Measurements from ENCODE around the gene ATXN1.
"Not testable (repeated sequence)": the region's sequence is repeated elsewhere in the genome, so short reads cannot be mapped to it uniquely, and the experiment has no call there.

Gene ATXN1

GRCh38 chr6:16277101-16277981, 483.9 kb downstream of the ATXN1 start:
- peak; percentile 9 to 10 for DNase-seq (ENCODE audit: low read depth in 2 of 2)

GRCh38 chr6:16274885-16275589, 486.2 kb downstream of the ATXN1 start:
- no peak for DNase-seq (ENCODE audit: low read depth in 2 of 2)

DNA sequence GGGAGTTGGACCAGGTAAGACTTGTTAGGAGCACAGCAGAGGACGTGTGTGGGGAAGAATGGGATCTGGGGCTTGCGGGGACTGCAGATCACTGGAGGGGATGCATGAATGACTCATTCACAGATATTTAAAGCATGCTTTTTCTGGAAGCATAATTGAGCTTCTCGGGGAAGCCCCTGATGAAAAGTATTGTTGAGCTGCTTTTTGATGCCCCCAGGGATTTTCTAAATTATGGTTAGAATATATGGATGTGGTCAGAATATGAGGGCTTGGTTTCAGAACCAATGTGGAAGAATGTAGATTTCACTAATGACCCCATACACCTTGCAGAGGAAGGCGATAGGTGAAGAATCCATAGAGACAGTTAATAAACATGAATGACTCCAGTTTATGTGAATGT, 486.8 kb downstream of the ATXN1 start:
- DNase-seq (ENCODE audit: low read depth in 2 of 2) = no peak

DNA sequence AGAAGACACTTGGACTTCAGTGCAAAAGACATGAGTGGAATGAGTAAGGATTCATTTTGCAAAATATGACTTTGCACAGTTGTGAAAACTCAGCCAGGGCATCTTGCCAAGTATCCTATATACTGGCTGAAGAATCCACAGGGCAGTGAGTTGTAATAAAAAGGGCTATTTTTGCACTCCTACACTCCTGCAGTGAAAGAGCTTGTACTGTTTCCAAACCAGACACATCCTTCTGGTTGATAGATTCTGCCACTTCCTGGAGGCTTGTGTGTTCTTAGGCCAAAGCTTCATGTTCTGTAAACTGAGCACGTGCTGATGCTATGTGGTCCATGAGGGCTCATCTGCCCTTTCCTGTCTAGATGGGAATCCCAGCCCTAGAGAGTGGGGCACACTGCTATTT, 488.0 kb downstream of the ATXN1 start:
- no peak for DNase-seq (ENCODE audit: low read depth in 2 of 2)

DNA sequence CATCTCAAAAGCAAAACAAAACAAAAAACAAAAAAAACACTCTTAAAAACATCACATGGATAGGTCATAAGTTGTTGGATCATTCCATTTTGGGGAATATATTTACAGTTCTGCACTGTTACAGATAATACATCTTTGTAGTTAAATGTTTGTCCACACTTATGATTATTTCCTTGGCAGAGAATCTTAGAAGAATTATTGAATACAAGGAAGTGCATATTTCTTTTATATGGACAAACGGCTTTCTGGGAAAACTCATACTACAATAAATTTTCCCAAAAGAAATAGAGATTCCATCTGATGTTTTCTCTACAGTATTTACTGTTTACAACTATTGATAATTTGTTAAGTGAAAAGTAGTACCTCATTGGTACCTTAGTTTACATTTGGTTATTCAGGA, 489.1 kb downstream of the ATXN1 start:
- DNase-seq (ENCODE audit: low read depth in 2 of 2) = no peak

GRCh38 chr6:16271428-16271827, 489.8 kb downstream of the ATXN1 start:
- no peak for DNase-seq (ENCODE audit: low read depth in 2 of 2)

DNA sequence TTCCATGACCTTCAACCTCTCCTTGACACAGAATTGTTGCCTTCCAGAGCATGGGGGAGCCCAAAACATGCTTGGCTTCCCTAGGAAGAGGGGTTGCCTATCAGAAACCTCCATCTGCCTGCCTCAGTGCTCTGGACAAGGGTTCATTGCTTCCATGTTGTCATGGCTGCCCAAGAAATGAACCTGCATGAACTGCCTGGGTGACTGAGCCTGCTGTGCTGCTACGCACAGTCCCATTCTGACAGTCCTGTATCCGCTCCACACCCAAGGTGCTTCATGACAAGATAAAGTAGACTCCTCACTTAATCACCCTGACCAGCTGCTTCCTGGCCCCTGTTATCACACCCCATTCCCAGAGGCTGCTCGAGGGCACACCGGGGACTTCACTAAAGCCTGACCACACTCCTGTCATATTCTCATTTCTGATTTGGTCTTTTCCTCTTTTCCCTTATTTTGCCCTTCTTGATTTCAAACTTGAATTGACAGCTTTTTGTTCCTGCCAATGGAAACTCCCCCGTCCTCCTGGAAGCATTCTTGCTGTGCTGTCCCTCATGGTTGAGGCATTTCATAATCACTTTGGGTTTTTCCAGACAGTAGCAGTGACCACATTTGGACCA, 491.0 kb downstream of the ATXN1 start:
- no peak for DNase-seq (ENCODE audit: low read depth in 2 of 2)

- not testable (repeated sequence) for DNase-seq (ENCODE audit: low read depth in 2 of 2)
These were observed 491.7 kb downstream of the ATXN1 start for GRCh38 chr6:16269442-16270070.

DNA sequence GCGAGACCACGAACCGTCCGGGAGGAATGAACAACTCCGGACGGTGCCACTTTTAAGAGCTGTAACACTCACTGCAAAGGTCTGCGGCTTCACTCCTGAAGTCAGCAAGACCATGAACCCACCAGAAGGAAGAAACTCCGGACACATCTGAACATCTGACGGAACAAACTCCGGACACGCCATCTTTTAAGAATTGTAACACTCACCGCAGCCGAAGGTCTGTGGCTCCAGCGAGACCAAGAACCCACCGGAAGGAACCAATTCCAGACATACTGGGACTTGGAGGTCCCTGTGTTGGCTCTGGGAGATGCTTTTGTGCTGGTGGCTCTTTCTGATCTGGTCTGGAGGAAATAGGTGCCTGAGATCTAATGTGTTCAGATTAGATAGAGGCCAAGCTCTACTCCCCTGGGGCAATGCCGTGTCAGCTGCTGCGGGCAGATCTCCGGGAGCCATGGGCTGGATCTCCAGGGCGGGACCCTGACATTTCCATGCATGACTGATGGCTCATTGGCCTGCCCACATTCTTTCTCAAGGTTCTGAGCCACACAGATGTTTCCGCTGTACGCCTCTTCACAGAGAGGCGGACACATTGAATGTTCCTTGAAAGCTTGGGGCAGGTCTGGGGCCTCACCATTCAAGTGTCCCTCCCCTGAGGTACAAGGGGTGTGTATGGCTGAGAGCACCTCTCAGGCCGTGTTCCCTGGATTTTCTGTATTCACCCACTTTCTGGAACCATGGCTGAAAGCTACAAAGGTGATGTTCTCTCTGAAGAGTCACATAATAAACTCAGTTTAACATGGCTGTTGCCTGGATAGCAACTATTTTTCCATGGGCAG, 493.6 kb downstream of the ATXN1 start:
- DNase-seq (ENCODE audit: low read depth in 2 of 2) = no peak

GRCh38 chr6:16265351-16266341, 495.6 kb downstream of the ATXN1 start:
- no peak for DNase-seq (ENCODE audit: low read depth in 2 of 2)

DNA sequence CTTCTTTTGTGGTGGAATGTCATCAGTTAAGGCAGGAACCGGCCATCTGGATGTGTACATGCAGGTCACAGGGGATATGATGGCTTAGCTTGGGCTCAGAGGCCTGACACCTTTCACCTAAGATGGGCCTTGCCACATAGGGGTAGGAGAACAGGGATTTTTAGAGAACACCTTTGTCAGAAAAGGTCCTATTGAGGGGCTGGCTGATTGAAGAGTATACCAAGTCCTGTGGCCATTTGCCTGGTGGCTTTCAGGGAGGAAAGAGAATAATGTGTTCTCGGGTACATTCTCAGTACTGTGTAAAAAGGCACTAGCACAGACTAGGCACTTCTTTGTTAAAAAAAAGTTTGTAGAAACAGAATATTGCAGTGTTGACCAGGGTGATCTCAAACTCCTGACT, 496.5 kb downstream of the ATXN1 start:
- DNase-seq (ENCODE audit: low read depth in 2 of 2) = no peak

DNA sequence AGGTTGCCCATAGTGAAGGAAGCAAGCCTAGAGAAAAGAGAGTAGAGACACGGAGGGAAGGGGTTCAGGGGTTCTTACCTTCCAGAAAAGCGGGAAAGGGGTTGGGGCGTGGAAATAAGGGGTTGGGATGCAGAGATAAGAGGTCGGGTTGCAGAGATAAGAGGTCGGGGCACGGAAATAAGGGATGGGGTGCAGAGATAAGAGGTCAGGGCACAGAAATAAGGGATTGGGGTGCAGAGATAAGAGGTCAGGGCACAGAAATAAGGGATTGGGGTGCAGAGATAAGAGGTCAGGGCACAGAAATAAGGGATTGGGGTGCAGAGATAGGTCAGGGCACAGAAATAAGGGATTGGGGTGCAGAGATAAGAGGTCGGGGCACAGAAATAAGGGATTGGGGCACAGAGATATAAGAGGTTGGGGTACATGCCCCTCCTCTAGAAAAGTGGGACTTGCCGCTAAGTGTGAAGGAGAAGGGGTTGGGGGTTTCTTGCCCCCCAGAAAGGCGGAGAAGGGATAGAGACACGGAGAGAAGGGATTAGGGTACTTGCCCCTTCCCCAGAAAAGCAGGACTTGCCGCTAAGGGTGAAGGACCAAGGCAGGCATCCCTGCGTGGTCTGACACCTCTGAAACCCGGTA, 497.7 kb downstream of the ATXN1 start:
- not testable (repeated sequence) for DNase-seq (ENCODE audit: low read depth in 2 of 2)

- not testable (repeated sequence) for DNase-seq (ENCODE audit: low read depth in 2 of 2)
These were observed 498.5 kb downstream of the ATXN1 start for GRCh38 chr6:16262773-16263172.

DNA sequence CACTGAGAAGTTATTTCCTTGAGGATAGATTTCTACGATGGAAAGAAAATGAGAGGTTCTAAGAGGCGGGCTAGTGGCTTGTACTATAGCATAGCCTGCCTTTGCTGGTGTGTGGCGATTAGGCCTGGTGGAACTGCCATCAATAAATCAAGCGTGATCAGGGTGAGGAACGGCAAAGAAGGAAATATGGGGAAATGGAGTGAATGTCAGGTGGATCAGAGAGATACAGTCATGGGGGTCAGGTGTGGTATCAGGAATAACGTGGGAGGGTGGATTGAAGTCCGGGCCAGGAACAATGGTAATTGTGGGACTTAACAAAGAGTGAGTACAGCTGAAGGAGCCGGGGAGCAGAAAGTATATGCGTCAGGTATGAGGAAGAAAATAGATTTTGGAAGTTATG, 500.7 kb downstream of the ATXN1 start:
- DNase-seq (ENCODE audit: low read depth in 2 of 2) = not testable (repeated sequence)

- DNase-seq (ENCODE audit: low read depth in 2 of 2) = not testable (repeated sequence)
These were observed 501.7 kb downstream of the ATXN1 start for GRCh38 chr6:16259604-16260003.

DNA sequence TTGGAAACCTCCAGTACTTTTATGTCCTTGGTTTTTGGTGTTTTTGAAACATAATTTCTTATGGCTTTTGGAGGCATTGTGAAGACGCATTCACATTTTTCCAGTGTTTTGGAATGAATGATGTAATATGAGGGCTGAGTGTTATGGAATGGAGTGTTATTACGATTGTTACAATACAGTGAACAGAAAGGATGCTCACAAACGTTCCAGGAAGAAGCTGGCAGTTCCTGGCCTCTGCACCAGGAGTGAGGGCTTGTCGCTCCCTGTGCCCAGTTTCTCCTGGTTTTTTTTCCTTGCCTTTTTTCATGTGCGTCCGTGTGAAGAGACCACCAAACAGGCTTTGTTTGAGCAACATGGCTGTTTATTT, 502.6 kb downstream of the ATXN1 start:
- no peak for DNase-seq (ENCODE audit: low read depth in 2 of 2)

GRCh38 chr6:16257999-16258708, 503.1 kb downstream of the ATXN1 start:
- DNase-seq (ENCODE audit: low read depth in 2 of 2) = no peak

- DNase-seq (ENCODE audit: low read depth in 2 of 2) = no peak
These were observed 504.5 kb downstream of the ATXN1 start for GRCh38 chr6:16256781-16257180.

DNA sequence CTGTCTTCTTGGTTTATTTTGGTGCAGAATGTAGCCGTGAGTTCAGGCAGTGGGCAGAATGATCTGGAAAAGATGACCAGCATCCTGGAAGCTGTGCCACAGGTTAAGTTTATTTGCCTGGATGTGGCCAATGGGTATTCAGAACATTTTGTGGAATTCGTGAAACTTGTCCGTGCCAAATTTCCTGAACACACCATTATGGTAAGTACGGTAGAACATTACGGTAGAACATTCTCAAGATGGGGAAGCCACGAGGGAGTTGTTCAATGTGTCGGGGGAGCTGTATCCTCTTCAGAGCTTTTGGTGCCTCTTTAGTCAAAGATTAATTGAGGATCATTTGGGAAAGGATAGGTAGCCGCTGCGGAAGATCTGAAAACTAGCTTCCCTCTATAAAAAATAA, 506.7 kb downstream of the ATXN1 start:
- no peak for DNase-seq (ENCODE audit: low read depth in 2 of 2)
